A549 (cell line): ENCODE results near the gene ASTL. TPM values are rescaled to one million over a fixed set of nuclear protein-coding genes. Genes with fewer than 3 reads are reported as not detected.

Experiments used
- ATAC-seq, 2 experiments: fragments of 200-7000 bp in 1 of 2; fragments of >200 bp in 1 of 2; cut with Nextera tagmentation in 1 of 2; cut with Tn5 transposase in 1 of 2; 3 replicates each; pipeline versions ENCODE4 v1.8.0 to v1.9.1; 2018 to 2020; ENCODE audit warnings: mild to moderate bottlenecking in 1 of 2, moderate library complexity in 1 of 2
- CTCF ChIA-PET: fragments of 300-600 bp; sonication (Branson Sonifier 250); formaldehyde crosslinking; extraction: SDS; loops from one replicate; lab custom pipeline; 2021; ENCODE audit warnings: antibody characterized with exemption, inconsistent platforms; lab: Yijun Ruan, JAX
- POLR2A ChIA-PET: fragments of 350-600 bp; formaldehyde crosslinking; extraction: SDS; loops from one replicate; lab custom pipeline; 2021; ENCODE audit warnings: antibody characterized with exemption, inconsistent platforms; lab: Yijun Ruan, JAX
- DNase-seq, 2 experiments: peaks; one replicate each; pipeline versions ENCODE4 v3.0.0 to v3.0.0-alpha.2; 2011 to 2016; ENCODE audit warnings: low read depth in 1 of 2, low spot score in 1 of 2
- FAIRE-seq: peaks from 2 replicates; lab custom pipeline; 2011; peaks lifted over from hg19 to GRCh38; lab: Jason Lieb, UNC
- H3K27ac ChIP-seq, 2 experiments: fragments of >200 bp; sonication (Bioruptor Twin); formaldehyde crosslinking; 3 replicates each; pipeline ENCODE4 v1.5.1; 2016 to 2017
- H3K4me1 ChIP-seq: fragments of >200 bp; sonication (Bioruptor Twin); formaldehyde crosslinking; 3 replicates; pipeline ENCODE4 v1.6.1; 2016
- H3K4me2 ChIP-seq: fragments of >200 bp; sonication (Bioruptor Twin); formaldehyde crosslinking; 3 replicates; pipeline ENCODE4 v1.6.1; 2016
- H3K4me3 ChIP-seq: fragments of >200 bp; sonication (Bioruptor Twin); formaldehyde crosslinking; 3 replicates; pipeline ENCODE4 v1.5.1; 2016
- H3K9me3 ChIP-seq: fragments of >200 bp; sonication (Bioruptor Twin); formaldehyde crosslinking; 3 replicates; pipeline ENCODE4 v1.6.1; 2016
- CEBPB ChIP-seq, 2 experiments: fragments of >200 bp in 1 of 2; sonication (Bioruptor Twin) in 1 of 2; formaldehyde crosslinking in 1 of 2; IDR thresholded peaks; 2 replicates each; pipeline ENCODE4 v1.6.1; 2012 to 2016
- EHMT2 ChIP-seq: fragments of 200-600 bp; sonication (generic); IDR thresholded peaks from 2 replicates; pipeline ENCODE4 v1.6.1; 2016; ENCODE audit warnings: antibody characterized with exemption, low read depth, mild to moderate bottlenecking, moderate library complexity
- EP300 ChIP-seq, 2 experiments: fragments of >200 bp; sonication (Bioruptor Twin); formaldehyde crosslinking; IDR thresholded peaks; 2 replicates in 1 of 2; 3 replicates in 1 of 2; pipeline ENCODE4 v1.6.1; 2016 to 2017
- FOSB ChIP-seq: fragments of 250-450 bp; sonication (Bioruptor Pico); IDR thresholded peaks from 2 replicates; pipeline ENCODE4 v1.5.0; 2020; ENCODE audit warnings: mild to moderate bottlenecking, moderate library complexity
- HDAC2 ChIP-seq: fragments of 200-600 bp; sonication (generic); IDR thresholded peaks from 2 replicates; pipeline ENCODE4 v1.6.1; 2016
- HOXA7 ChIP-seq: fragments of 250-450 bp; sonication (Bioruptor Pico); IDR thresholded peaks from 2 replicates; pipeline ENCODE4 v1.5.0; 2020; ENCODE audit warnings: mild to moderate bottlenecking, moderate library complexity
- HOXB5 ChIP-seq: fragments of 250-450 bp; sonication (Bioruptor Pico); IDR thresholded peaks from 2 replicates; pipeline ENCODE4 v1.5.0; 2020; ENCODE audit warnings: mild to moderate bottlenecking, moderate library complexity
- JUN ChIP-seq, 2 experiments: fragments of >200 bp; sonication (Bioruptor Twin); formaldehyde crosslinking; IDR thresholded peaks; 2 replicates in 1 of 2; 3 replicates in 1 of 2; pipeline ENCODE4 v1.6.1; 2016 to 2017
- MAFK ChIP-seq: fragments of 450-650 bp; IDR thresholded peaks from 2 replicates; pipeline ENCODE4 v1.6.1; 2014; ENCODE audit not compliant: partially characterized antibody
- NR3C1 ChIP-seq: fragments of >200 bp; sonication (Bioruptor Twin); formaldehyde crosslinking; IDR thresholded peaks from 3 replicates; pipeline ENCODE4 v1.6.1; 2017
- POLR2A ChIP-seq: IDR thresholded peaks from 2 replicates; pipeline ENCODE4 v1.6.1; 2012; ENCODE audit warnings: mild to moderate bottlenecking, low read length
- POLR2AphosphoS2 ChIP-seq: conservative IDR thresholded peaks from 2 replicates; pipeline ENCODE4 v1.6.1; 2012; ENCODE audit warnings: low read length, improper control_type of control experiment, inconsistent platforms
- RAD21 ChIP-seq, 2 experiments: fragments of >200 bp in 1 of 2; sonication (Bioruptor Twin) in 1 of 2; formaldehyde crosslinking in 1 of 2; IDR thresholded peaks in 1 of 2; conservative IDR thresholded peaks in 1 of 2; 2 replicates in 1 of 2; 3 replicates in 1 of 2; pipeline ENCODE4 v1.6.1; 2012 to 2018; ENCODE audit warnings: inconsistent platforms in 1 of 2
- RNF2 ChIP-seq: fragments of 200-600 bp; sonication (generic); IDR thresholded peaks from 2 replicates; pipeline ENCODE4 v1.6.1; 2016; ENCODE audit warnings: low read depth, mild to moderate bottlenecking, antibody characterized with exemption, moderate library complexity, borderline replicate concordance
- SMC3 ChIP-seq: fragments of >200 bp; sonication (Bioruptor Twin); formaldehyde crosslinking; IDR thresholded peaks from 3 replicates; pipeline ENCODE4 v1.6.1; 2018; ENCODE audit warnings: inconsistent platforms
- WGBS: methylation state at CpG from one replicate; pipeline ENCODE4 v1.1.6; 2017; ENCODE audit errors: missing lambda C conversion rate; 5-methylcytosine and 5-hydroxymethylcytosine counted together
- polyA minus RNA-seq: library from RNA; depleted of rRNA, polyadenylated mRNA; stranded (reverse); fragments of >200 nt; gene quantifications from 2 replicates; pipeline ENCODE4 v1.2.3, GENCODE V29; 2011; rRNA and poly(A)+ RNA removed
- polyA plus RNA-seq, 4 experiments: library from polyadenylated mRNA; depleted of rRNA in 3 of 4; stranded (reverse); fragments of >200 nt; fragmentation: RNase III in 1 of 4; extraction: RNeasy Plus Mini Kit Qiagen cat#74134 plus additional on column Dnase treatment in 1 of 4; gene quantifications; 2 replicates in 3 of 4; 3 replicates in 1 of 4; pipeline ENCODE4 v1.2.3, GENCODE V29; 2011 to 2017
- TF ChIP-seq, protein P1 (sequence below): fragments of >200 bp; sonication (Bioruptor Twin); formaldehyde crosslinking; IDR thresholded peaks from 3 replicates; pipeline ENCODE4 v1.5.1; 2016
- TF ChIP-seq, protein P2 (sequence below): fragments of 150-350 bp; IDR thresholded peaks from 2 replicates; pipeline ENCODE4 v1.6.1; 2014; ENCODE audit warnings: low read depth, mild to moderate bottlenecking, low read length
- TF ChIP-seq, protein P3 (sequence below): IDR thresholded peaks from 2 replicates; pipeline ENCODE4 v1.6.1; 2012
- TF ChIP-seq, protein P4 (sequence below): fragments of >200 bp; sonication (Bioruptor Twin); formaldehyde crosslinking; IDR thresholded peaks from 3 replicates; pipeline ENCODE4 v1.6.1; 2016
- TF ChIP-seq, protein P5 (sequence below): fragments of 450-650 bp; IDR thresholded peaks from 2 replicates; pipeline ENCODE4 v1.6.1; 2014; ENCODE audit warnings: antibody characterized with exemption
- TF ChIP-seq, protein P6 (sequence below): IDR thresholded peaks from 2 replicates; pipeline ENCODE4 v1.6.1; 2012; ENCODE audit warnings: low read depth, borderline replicate concordance

ASTL gene
- polyA plus RNA-seq (2011; rRNA removed) (not detected in 2 replicates), polyA plus RNA-seq (2017; fragmentation: RNase III; extraction: RNeasy Plus Mini Kit Qiagen cat#74134 plus additional on column Dnase treatment) (not detected in 3 replicates), polyA minus RNA-seq (not detected in 2 replicates)
- polyA plus RNA-seq (2012; cell fraction: cytosol; rRNA removed): not detected in 2 replicates
- not detected in 2 replicates for polyA plus RNA-seq (2012; cell fraction: nucleus; rRNA removed)

DNA sequence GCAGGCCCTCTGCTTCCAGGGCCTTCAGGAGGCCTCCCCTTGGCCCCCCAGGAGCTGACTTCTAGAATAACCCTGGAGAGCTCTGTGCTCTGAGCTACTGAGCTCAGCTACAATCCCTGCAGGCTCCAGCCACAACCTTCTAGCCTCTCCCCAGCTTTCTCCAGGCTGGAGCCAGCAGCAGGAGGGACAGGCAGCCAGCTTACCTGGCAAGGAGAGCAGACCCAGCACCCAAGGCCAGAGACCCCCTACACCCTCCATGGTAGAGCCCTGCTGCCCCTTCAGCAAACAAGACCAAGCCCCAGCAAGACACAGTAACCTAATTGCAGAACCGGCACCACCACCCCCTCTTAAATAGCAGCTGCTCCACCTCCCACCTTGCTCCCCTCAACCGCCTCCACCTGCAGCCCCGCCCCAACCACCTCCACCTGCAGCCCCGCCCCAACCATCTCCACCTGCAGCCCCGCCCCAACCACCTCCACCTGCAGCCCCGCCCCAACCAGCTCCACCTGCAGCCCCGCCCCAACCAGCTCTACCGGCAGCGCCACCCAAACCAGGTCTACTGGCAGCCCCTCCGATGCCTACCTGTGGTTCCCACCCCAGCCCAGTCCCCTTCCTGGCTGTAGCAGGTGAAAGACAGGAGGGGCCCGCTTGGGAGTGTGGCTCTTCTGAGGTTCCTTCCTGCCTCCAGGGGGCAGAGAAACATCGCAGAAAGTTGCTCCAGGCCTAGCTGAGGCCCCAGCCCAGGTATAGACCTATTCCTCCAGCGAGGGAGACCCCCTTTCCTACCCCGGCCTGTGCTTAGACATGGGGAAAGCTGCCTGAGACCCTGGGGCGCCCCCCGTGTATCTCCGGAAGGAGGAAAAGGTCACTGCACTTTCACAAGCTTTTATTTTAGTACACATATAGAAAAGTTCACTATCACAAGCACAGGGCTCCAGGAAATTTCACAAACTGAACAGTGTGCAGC, at the start of gene ASTL:
Gene ASTL, minus strand, starts transcription at position 324 of the 967 bp plus-strand sequence. Its CDS starts 66 bp downstream, at position 258.
- TF ChIP-seq FOSB (no peak), RAD21 (conservative IDR thresholded peaks at IDR 0.05 in 1 of 2, IDR thresholded peaks at IDR 0.05 in 1 of 2) (peak; percentile 65 to 76), SMC3 (peak; percentile 53; the same call in 2 of the 3 replicates), JUN (IDR thresholded peaks at IDR 0.05) (no peak)
- TF ChIP-seq, protein P1, sequence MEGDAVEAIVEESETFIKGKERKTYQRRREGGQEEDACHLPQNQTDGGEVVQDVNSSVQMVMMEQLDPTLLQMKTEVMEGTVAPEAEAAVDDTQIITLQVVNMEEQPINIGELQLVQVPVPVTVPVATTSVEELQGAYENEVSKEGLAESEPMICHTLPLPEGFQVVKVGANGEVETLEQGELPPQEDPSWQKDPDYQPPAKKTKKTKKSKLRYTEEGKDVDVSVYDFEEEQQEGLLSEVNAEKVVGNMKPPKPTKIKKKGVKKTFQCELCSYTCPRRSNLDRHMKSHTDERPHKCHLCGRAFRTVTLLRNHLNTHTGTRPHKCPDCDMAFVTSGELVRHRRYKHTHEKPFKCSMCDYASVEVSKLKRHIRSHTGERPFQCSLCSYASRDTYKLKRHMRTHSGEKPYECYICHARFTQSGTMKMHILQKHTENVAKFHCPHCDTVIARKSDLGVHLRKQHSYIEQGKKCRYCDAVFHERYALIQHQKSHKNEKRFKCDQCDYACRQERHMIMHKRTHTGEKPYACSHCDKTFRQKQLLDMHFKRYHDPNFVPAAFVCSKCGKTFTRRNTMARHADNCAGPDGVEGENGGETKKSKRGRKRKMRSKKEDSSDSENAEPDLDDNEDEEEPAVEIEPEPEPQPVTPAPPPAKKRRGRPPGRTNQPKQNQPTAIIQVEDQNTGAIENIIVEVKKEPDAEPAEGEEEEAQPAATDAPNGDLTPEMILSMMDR: peak; percentile 48; the same call in 2 of the 3 replicates
- no peak within 1 kb of the TSS for H3K4me3 ChIP-seq
- ChIA-PET POLR2A (no interaction called here), CTCF (interaction anchor here (0.6 to 5.1 kb wide), 31 partner anchors 8 to 412 kb away, joined by 3 to 57 read pairs (median 4); partner anchors contain the start of genes ADRA2B and NEURL3)
- H3K27ac ChIP-seq: no peak within 1 kb of the TSS
- 18% methylated on average over 9 of the region's 17 CpGs for WGBS
- no peaks in the 10 kb centered on the region for H3K9me3 ChIP-seq
- no peak within 1 kb of the TSS for H3K4me2 ChIP-seq
- peak; percentile 31 to 39 for DNase-seq
- ATAC-seq: peak; percentile 64 to 86; a peak in 4 of 6 replicates
- no peak for FAIRE-seq
- no peaks in the 10 kb centered on the region for H3K4me1 ChIP-seq

DNA sequence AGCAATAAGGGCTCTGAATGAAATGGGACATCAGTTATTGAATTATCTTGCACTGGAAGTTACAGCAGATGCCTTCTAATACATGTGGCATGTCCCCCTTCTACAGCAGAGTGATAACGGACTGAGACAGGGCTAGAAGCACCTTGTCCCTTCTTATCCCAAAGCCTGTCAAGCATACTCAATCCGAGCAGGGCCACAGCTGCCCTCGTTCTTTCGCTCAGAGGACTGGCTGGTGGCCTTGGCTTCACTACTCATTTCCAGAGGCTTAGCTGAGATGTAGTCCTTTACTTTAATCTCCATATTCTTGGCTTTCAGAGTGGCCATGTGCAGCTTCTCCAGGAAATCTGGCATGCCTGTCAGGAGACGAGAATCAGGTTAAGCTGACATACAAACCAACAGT, 48.3 kb upstream of the ASTL start:
- WGBS: 93% methylated on average over 5 of the region's 5 CpGs
- Histone ChIP-seq H3K27ac (no peak overlapping the region), H3K4me1 (no peaks in the 10 kb centered on the region), H3K4me3 (no peak overlapping the region), H3K9me3 (no peaks in the 10 kb centered on the region), H3K4me2 (no peak overlapping the region)
- TF ChIP-seq RNF2 (no peak), EP300 (IDR thresholded peaks at IDR 0.05) (no peak), RAD21 (conservative IDR thresholded peaks at IDR 0.05 in 1 of 2, IDR thresholded peaks at IDR 0.05 in 1 of 2) (no peak), MAFK (no peak), EHMT2 (no peak), FOSB (no peak), POLR2AphosphoS2 (no peak)
- TF ChIP-seq, protein P2, sequence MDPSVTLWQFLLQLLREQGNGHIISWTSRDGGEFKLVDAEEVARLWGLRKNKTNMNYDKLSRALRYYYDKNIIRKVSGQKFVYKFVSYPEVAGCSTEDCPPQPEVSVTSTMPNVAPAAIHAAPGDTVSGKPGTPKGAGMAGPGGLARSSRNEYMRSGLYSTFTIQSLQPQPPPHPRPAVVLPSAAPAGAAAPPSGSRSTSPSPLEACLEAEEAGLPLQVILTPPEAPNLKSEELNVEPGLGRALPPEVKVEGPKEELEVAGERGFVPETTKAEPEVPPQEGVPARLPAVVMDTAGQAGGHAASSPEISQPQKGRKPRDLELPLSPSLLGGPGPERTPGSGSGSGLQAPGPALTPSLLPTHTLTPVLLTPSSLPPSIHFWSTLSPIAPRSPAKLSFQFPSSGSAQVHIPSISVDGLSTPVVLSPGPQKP: no peak
- DNase-seq (no peak), FAIRE-seq (no peak), ATAC-seq (no peak)
- ChIA-PET CTCF (interaction anchor here (0.9 to 5.0 kb wide), 4 partner anchors 12 to 322 kb away, joined by 3 to 30 read pairs (median 4); no protein-coding TSS in a partner anchor), POLR2A (interaction anchor here (1.5 kb wide), 1 partner anchor 22 kb away, joined by 3 read pairs; the partner anchor contains the start of gene STARD7)

DNA sequence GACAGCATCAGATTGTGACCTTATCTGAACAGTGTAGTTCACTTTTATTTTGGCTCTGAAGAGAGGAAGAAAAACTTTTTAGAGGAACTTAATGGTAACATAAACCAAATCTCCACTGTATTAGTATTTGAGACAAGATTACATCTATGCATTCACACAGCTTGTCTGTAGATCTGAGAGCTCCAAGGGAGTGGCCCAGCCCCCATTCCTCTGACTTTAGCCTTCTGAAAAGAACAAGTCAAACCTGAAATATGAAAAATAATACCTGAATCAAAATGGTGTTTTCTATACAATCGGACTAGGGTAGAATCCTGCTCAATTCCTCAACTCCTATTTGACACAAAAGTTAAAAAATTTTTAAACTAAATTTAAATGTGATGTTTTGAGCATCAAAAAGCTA, 47.2 kb upstream of the ASTL start:
- Histone ChIP-seq H3K9me3 (no peaks in the 10 kb centered on the region), H3K4me3 (no peak overlapping the region), H3K27ac (no peak overlapping the region), H3K4me2 (no peak overlapping the region), H3K4me1 (no peaks in the 10 kb centered on the region)
- DNase-seq: no peak
- no peak for ATAC-seq
- ChIA-PET CTCF (interaction anchor here (1.3 to 5.0 kb wide), 2 partner anchors 11 to 163 kb away, joined by 4 to 30 read pairs; no protein-coding TSS in a partner anchor), POLR2A (interaction anchor here (1.5 kb wide), 1 partner anchor 23 kb away, joined by 3 read pairs; the partner anchor contains the start of gene STARD7)
- no peak for FAIRE-seq
- 90% methylated on average over 1 of the region's 1 CpG for WGBS
- TF ChIP-seq FOSB: no peak
- TF ChIP-seq JUN (IDR thresholded peaks at IDR 0.05): no peak
- TF ChIP-seq, protein P3, sequence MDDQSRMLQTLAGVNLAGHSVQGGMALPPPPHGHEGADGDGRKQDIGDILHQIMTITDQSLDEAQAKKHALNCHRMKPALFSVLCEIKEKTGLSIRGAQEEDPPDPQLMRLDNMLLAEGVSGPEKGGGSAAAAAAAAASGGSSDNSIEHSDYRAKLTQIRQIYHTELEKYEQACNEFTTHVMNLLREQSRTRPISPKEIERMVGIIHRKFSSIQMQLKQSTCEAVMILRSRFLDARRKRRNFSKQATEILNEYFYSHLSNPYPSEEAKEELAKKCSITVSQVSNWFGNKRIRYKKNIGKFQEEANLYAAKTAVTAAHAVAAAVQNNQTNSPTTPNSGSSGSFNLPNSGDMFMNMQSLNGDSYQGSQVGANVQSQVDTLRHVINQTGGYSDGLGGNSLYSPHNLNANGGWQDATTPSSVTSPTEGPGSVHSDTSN: no peak
- TF ChIP-seq, protein P4, sequence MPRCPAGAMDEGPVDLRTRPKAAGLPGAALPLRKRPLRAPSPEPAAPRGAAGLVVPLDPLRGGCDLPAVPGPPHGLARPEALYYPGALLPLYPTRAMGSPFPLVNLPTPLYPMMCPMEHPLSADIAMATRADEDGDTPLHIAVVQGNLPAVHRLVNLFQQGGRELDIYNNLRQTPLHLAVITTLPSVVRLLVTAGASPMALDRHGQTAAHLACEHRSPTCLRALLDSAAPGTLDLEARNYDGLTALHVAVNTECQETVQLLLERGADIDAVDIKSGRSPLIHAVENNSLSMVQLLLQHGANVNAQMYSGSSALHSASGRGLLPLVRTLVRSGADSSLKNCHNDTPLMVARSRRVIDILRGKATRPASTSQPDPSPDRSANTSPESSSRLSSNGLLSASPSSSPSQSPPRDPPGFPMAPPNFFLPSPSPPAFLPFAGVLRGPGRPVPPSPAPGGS: no peak
- no peak for TF ChIP-seq POLR2A
- no peak for TF ChIP-seq CEBPB (IDR thresholded peaks at IDR 0.05)
- TF ChIP-seq, protein P5, sequence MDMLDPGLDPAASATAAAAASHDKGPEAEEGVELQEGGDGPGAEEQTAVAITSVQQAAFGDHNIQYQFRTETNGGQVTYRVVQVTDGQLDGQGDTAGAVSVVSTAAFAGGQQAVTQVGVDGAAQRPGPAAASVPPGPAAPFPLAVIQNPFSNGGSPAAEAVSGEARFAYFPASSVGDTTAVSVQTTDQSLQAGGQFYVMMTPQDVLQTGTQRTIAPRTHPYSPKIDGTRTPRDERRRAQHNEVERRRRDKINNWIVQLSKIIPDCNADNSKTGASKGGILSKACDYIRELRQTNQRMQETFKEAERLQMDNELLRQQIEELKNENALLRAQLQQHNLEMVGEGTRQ: no peak
- no peak for TF ChIP-seq NR3C1
- no peak for TF ChIP-seq HDAC2
- no peak for TF ChIP-seq HOXB5
- TF ChIP-seq, protein P2: no peak
- TF ChIP-seq RNF2: no peak
- TF ChIP-seq HOXA7 (CRISPR knock-in tag): no peak
- TF ChIP-seq, protein P6, sequence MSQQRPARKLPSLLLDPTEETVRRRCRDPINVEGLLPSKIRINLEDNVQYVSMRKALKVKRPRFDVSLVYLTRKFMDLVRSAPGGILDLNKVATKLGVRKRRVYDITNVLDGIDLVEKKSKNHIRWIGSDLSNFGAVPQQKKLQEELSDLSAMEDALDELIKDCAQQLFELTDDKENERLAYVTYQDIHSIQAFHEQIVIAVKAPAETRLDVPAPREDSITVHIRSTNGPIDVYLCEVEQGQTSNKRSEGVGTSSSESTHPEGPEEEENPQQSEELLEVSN: no peak
- no peak for TF ChIP-seq EP300 (IDR thresholded peaks at IDR 0.05)
